HG02870 (cell line): ENCODE results near the gene SMTN.

Source experiments
- ATAC-seq: cut with Tn5 transposase; IDR thresholded peaks from one replicate; pipeline ENCODE4 v1.9.1; 2021; ENCODE audit warnings: mild to moderate bottlenecking, moderate library complexity; ENCODE audit not compliant: unreplicated experiment

Gene SMTN

DNA sequence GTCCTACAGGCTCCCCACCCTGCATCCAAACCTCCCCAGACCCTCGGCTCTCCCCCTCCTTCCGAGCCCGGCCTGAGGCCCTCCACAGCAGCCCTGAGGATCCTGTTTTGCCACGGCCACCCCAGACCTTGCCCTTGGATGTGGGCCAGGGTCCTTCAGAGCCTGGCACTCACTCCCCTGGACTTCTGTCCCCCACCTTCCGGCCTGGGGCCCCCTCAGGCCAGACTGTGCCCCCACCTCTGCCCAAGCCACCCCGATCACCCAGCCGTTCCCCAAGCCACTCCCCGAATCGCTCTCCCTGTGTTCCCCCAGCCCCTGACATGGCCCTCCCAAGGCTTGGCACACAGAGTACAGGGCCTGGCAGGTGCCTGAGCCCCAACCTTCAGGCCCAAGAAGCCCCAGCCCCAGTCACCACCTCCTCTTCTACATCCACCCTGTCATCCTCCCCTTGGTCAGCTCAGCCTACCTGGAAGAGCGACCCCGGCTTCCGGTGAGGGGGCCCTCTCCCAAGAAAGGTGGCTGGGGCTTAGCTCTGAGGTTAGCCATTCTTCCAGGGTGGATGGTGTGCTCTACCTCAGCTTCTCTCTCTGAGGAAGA lies 44.5 kb downstream of the SMTN start:
- ATAC-seq: no peak

- no peak for ATAC-seq
Measured at GRCh38 chr22:31126128-31126868, 45.2 kb downstream of the SMTN start.

DNA sequence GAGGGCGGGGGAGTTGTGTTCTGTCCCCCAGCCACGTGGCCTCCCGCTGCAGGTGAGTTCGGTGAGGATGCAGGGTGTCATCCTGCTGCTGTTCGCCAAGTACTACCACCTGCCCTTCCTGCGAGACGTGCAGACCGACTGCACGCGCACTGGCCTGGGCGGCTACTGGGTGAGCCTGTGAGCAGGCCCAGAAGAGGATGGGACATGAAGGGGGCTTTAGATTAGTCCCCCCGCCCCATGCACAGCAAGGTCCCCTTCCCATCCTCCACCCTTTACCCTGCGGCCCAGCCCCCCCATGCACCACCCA lies 45.7 kb downstream of the SMTN start:
- ATAC-seq: no peak

- ATAC-seq: no peak
Measured at GRCh38 chr22:31127181-31127772, 46.2 kb downstream of the SMTN start.

DNA sequence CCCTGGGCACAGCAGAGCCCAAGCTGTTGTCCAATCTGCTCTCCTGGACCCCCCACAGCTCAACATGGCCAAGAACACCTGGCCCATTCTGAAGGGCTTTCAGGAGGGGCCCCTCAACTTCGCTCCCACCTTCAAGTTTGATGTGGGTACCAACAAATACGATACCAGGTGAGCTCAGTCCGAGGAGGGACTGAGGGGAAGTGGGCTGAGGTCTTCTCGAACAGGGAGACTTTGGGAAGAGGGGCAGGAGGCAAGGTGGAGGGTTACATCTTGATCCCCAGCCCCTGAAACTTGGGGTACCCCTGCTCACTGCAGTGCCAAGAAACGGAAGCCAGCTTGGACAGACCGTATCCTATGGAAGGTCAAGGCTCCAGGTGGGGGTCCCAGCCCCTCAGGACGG lies 47.0 kb downstream of the SMTN start:
- no peak for ATAC-seq

DNA sequence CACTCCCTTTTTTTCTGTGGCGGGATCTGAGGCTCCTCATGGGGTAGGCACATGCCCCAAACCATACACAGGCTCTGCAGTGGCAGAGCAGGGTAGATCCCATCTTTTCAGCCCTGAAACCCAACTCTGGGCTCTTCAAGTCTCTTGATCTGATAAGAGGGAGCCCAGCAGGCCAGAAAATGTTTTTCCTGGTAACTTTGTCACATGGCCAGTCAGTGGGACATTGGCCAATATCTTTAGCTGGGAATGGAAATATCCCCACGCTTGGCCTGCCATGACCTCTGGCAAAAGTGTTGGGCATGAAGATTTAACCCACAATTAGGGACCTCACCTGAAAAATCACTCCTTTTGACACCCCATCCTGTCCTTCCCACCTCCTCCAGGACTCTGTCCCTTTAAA lies 49.8 kb downstream of the SMTN start:
- ATAC-seq: no peak

- ATAC-seq: no peak
Measured at GRCh38 chr22:31133911-31134310, 52.8 kb downstream of the SMTN start.

DNA sequence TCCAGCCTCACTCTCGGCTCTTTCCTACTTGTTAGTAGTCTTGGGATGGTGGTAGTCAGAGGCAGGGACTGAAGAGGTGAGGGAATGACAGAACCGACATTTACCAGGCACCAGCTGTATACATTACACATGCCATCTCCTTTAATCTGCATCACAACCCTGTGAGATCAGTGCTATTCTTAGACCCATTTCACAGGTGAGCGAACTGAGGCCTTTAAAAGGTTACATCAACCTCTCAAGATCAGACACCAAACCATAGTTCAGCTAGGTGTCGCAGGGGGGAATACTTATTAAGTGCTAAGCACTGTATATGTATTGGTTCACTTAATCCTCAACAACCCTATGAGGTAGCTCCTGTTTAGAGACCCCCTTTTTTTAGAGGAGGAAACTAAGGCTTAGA lies 53.6 kb downstream of the SMTN start:
- ATAC-seq: no peak

DNA sequence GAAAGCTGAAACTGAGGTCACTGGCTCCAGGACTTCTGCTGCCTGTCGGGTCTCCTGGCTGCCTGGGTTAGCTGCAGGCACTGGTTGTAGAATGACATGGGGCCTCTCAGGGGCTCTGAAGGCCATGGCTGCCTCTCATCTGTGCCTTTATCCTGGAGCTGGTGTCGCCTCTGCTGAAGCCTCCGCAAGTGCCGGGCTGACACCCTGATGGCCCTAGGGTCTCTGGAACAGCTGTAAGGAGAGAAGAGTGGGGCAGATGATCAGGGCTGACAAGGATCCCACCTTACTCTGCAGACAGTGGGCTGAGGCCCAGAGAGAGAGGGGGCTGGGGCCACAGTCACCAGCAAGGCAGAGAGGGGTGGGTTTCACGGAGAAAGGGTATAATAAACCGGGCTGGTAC lies 54.6 kb downstream of the SMTN start:
- no peak for ATAC-seq

- ATAC-seq: no peak
Measured at GRCh38 chr22:31136155-31136554, 55.0 kb downstream of the SMTN start.

DNA sequence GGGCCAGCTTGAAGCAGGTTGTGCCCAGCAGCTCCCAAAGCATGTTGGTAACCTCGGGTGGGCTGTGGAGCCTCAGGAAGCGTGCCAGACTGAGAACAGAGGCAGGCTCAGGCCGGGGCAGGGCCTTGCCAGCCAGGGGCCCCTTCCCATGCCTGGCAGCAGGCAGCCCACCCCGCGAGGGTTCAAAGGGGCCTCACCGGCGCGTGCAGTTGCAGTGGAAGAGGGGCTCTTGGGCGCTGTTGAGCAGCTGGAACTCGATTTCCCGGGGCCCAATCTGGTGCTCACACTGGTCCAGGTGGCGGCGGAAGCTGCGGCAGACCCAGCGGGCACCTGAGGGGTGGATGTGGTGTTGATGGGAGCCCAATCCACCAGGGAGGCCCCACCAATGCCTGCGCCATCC lies 55.6 kb downstream of the SMTN start:
- ATAC-seq: no peak

GRCh38 chr22:31137721-31138120 lies 56.6 kb downstream of the SMTN start:
- ATAC-seq: no peak

DNA sequence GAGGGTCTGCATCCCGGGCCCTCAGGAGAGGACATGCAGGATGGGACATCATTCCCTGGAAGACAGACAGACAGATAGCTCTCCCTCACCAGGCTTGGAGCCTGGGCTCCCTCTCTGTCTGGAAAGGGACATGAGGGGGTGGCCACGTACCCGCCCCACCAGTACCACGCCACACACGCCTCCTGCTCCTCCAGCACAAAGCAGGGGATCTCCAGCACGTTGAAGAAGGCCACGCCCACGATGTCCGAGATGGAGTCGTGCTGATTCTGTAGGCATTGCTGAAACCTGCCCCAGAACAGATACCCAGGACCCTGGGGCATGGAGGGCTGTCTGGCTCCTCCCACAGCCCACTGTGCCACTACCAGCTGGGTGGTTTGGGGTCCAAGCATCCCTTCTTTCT lies 57.0 kb downstream of the SMTN start:
- ATAC-seq: no peak

GRCh38 chr22:31139066-31139465 lies 57.9 kb downstream of the SMTN start:
- ATAC-seq: no peak

GRCh38 chr22:31139866-31140716 lies 59.0 kb downstream of the SMTN start, which contains the start of gene PLA2G3:
TSS of gene PLA2G3 (minus strand) at chr22:31140508. CDS start at chr22:31140354, 154 bp downstream.
- no peak for ATAC-seq

DNA sequence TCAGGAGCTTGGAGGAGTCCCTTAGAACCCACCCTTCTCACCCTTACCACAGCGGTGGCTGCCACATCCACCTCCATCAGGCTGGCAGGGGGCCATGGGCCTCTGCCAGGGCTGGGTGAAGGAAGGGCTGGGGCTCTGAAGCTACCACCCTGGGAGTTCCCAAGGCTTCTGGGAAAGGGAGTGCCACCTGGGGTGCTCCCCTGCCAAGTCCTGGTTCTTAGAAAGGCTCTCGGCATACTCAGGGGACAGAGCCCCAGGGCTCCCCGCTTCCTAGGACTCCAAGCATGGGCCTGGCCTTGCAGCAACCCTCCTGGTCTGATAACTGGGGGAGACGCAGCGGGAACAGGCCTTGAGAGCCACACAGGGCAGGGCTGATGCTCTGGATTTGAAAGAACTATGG lies 59.6 kb downstream of the SMTN start:
- no peak for ATAC-seq

- no peak for ATAC-seq
Measured at GRCh38 chr22:31141551-31141950, 60.4 kb downstream of the SMTN start.

DNA sequence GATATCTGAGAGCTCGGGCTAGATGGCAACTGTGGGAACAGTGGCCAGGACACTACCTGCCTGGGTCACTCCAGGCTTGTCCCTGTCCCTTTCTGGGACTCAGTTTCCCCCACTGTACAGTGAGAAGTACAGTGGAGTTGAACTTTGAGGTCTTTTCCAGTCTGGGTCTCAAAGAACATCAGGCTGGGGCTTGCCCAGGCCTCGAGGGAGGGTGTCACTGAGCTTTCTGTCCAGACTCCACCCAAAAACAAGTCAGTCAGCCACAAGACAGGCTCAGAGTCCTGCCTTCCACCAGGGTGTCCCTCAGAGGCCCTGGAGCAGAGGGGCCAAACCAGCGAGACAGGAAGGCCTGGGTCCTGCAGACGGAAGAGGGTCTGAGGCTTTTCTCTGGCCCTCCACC lies 61.2 kb downstream of the SMTN start:
- no peak for ATAC-seq

- ATAC-seq: no peak
Measured at GRCh38 chr22:31143038-31143437, 61.9 kb downstream of the SMTN start.

- no peak for ATAC-seq
Measured at GRCh38 chr22:31143537-31143936, 62.4 kb downstream of the SMTN start.

DNA sequence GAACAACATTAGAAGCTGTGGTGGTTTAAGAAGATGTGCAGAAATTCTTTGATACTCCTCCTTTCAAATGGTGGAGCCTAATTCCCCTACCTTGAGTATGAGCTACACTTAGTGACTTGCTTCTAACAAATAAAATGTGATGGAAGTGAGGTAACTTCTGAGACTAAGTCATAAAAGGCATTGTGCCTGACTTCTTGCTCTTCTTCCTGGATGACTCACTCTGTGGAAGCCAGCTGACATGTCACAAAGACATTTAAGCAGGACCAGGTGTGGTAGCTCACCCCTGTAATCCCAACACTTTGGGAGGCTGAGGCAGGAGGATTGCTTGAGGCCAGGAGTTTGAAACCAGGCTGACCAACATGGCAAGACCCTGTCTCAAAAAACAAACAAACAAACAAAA lies 63.1 kb downstream of the SMTN start:
- no peak for ATAC-seq

- ATAC-seq: no peak
Measured at GRCh38 chr22:31148488-31148887, 67.4 kb downstream of the SMTN start.
